ENCODE measurements around the gene ADRA2A.

DNA sequence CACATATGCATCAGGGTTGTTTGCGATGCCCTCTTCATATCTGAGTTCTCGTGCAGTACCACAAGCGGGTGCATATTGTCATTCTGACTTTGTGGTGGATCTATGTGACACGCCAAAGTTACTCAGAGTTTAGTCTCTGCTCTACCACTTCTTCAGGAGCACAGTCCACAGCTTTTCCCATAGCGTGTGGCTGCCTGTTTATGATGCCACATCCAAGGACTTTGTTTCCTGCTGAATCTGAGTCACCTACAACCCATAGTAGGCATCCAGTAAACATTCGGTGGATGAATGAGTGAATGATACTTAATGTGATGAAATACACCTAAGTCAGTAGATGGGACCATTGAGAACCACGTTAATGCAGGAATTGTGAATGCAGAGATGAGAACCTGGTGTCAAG, 15.0 kb downstream of the ADRA2A start:
- TF ChIP-seq, protein P1, sequence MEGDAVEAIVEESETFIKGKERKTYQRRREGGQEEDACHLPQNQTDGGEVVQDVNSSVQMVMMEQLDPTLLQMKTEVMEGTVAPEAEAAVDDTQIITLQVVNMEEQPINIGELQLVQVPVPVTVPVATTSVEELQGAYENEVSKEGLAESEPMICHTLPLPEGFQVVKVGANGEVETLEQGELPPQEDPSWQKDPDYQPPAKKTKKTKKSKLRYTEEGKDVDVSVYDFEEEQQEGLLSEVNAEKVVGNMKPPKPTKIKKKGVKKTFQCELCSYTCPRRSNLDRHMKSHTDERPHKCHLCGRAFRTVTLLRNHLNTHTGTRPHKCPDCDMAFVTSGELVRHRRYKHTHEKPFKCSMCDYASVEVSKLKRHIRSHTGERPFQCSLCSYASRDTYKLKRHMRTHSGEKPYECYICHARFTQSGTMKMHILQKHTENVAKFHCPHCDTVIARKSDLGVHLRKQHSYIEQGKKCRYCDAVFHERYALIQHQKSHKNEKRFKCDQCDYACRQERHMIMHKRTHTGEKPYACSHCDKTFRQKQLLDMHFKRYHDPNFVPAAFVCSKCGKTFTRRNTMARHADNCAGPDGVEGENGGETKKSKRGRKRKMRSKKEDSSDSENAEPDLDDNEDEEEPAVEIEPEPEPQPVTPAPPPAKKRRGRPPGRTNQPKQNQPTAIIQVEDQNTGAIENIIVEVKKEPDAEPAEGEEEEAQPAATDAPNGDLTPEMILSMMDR (IDR thresholded peaks at IDR 0.05; ENCODE audit: borderline replicate concordance, extremely low read depth, low read length, poor library complexity, severe bottlenecking), result no peak
- TF ChIP-seq EZH2 (IDR thresholded peaks at IDR 0.05; ENCODE audit: borderline replicate concordance, low read depth, low read length, severe bottlenecking), result no peak

Measured in DND-41 (cell line).